ENCODE data around the gene HUS1. TPM values are rescaled to one million over a fixed set of nuclear protein-coding genes. Genes with fewer than 3 reads are reported as not detected.

The HUS1 gene
- total RNA-seq, 1 donor from 2014 or later = 40.6 TPM

DNA sequence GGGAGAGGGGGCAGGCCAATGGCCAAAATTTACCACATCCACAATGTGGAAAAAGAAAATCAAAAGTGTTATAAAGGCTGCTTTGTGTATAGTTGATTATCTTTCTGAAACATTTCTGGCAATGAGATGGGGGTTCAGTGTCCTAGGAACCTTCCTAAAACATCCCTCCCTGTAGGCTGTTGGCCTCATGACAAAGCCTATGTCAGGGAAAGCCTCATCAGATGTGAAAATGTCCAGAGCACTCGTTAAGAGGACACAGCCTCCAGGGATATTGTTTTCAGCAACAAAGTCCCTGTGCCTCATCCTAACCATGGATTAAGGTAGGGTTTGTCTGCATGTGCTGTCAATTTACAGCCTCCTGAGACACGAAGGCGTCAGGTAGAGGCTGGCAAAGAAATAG is 32.5 kb upstream of the HUS1 start:
- Mint-ChIP-seq H3K4me3 (ENCODE audit: unreplicated experiment) (no peak overlapping the region), H3K9me3 (ENCODE audit: unreplicated experiment) (no peaks in the 10 kb centered on the region), H3K4me1 (ENCODE audit: low read depth, unreplicated experiment) (no peaks in the 10 kb centered on the region), H3K27me3 (ENCODE audit: unreplicated experiment) (peaks cover 3% of the 10 kb centered on the region), H3K36me3 (ENCODE audit: unreplicated experiment) (no peaks in the 10 kb centered on the region), H3K27ac (ENCODE audit: unreplicated experiment) (no peak overlapping the region)
- no peak for DNase-seq
- TF ChIP-seq, protein P1, sequence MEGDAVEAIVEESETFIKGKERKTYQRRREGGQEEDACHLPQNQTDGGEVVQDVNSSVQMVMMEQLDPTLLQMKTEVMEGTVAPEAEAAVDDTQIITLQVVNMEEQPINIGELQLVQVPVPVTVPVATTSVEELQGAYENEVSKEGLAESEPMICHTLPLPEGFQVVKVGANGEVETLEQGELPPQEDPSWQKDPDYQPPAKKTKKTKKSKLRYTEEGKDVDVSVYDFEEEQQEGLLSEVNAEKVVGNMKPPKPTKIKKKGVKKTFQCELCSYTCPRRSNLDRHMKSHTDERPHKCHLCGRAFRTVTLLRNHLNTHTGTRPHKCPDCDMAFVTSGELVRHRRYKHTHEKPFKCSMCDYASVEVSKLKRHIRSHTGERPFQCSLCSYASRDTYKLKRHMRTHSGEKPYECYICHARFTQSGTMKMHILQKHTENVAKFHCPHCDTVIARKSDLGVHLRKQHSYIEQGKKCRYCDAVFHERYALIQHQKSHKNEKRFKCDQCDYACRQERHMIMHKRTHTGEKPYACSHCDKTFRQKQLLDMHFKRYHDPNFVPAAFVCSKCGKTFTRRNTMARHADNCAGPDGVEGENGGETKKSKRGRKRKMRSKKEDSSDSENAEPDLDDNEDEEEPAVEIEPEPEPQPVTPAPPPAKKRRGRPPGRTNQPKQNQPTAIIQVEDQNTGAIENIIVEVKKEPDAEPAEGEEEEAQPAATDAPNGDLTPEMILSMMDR (IDR thresholded peaks at IDR 0.05; ENCODE audit: partially characterized antibody, unreplicated experiment) = no peak

GRCh38 chr7:48011323-48011722 is 31.9 kb upstream of the HUS1 start:
- Mint-ChIP-seq H3K4me1 (ENCODE audit: low read depth, unreplicated experiment) (no peaks in the 10 kb centered on the region), H3K27me3 (ENCODE audit: unreplicated experiment) (peaks cover 3% of the 10 kb centered on the region), H3K27ac (ENCODE audit: unreplicated experiment) (no peak overlapping the region), H3K36me3 (ENCODE audit: unreplicated experiment) (no peaks in the 10 kb centered on the region), H3K4me3 (ENCODE audit: unreplicated experiment) (no peak overlapping the region), H3K9me3 (ENCODE audit: unreplicated experiment) (no peaks in the 10 kb centered on the region)
- TF ChIP-seq, protein P1 (IDR thresholded peaks at IDR 0.05; ENCODE audit: partially characterized antibody, unreplicated experiment) = no peak
- DNase-seq = no peak

DNA sequence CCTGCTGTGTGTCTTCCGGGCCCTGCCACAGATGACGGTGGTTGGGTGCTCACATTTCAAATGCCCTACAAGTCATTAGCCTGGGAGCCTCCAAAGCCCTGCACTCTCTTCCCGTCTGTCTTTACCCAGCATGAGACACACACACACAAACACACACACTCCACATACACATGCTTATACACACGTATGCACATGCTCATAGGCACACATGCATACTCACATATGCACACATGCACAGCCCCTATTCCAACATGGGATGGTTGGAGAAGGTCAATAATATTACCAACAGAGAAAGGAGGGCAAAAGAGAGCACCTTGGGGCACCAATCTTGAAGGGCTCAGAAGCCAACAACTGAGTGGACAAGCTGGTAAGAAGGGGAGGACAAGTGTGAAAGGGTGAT is 30.5 kb upstream of the HUS1 start:
- H3K4me1 Mint-ChIP-seq (ENCODE audit: low read depth, unreplicated experiment) = peaks cover under 1% of the 10 kb centered on the region
- no peak overlapping the region for H3K4me3 Mint-ChIP-seq (ENCODE audit: unreplicated experiment)
- no peak for DNase-seq
- peaks cover 3% of the 10 kb centered on the region for H3K27me3 Mint-ChIP-seq (ENCODE audit: unreplicated experiment)
- no peaks in the 10 kb centered on the region for H3K9me3 Mint-ChIP-seq (ENCODE audit: unreplicated experiment)
- no peak overlapping the region for H3K27ac Mint-ChIP-seq (ENCODE audit: unreplicated experiment)
- no peaks in the 10 kb centered on the region for H3K36me3 Mint-ChIP-seq (ENCODE audit: unreplicated experiment)
- TF ChIP-seq, protein P1 (IDR thresholded peaks at IDR 0.05; ENCODE audit: partially characterized antibody, unreplicated experiment) = no peak

- Mint-ChIP-seq H3K4me3 (ENCODE audit: unreplicated experiment) (no peak overlapping the region), H3K27ac (ENCODE audit: unreplicated experiment) (no peak overlapping the region), H3K4me1 (ENCODE audit: low read depth, unreplicated experiment) (peaks cover 4% of the 10 kb centered on the region), H3K9me3 (ENCODE audit: unreplicated experiment) (no peaks in the 10 kb centered on the region), H3K27me3 (ENCODE audit: unreplicated experiment) (peaks cover 3% of the 10 kb centered on the region), H3K36me3 (ENCODE audit: unreplicated experiment) (no peaks in the 10 kb centered on the region)
- DNase-seq = no peak
- TF ChIP-seq, protein P1 (IDR thresholded peaks at IDR 0.05; ENCODE audit: partially characterized antibody, unreplicated experiment) = no peak
Observed at GRCh38 chr7:48009257-48009656, 29.8 kb upstream of the HUS1 start.

- TF ChIP-seq, protein P1 (IDR thresholded peaks at IDR 0.05; ENCODE audit: partially characterized antibody, unreplicated experiment) = no peak
- H3K9me3 Mint-ChIP-seq (ENCODE audit: unreplicated experiment) = peaks cover 9% of the 10 kb centered on the region
- peaks cover 8% of the 10 kb centered on the region for H3K4me1 Mint-ChIP-seq (ENCODE audit: low read depth, unreplicated experiment)
- H3K4me3 Mint-ChIP-seq (ENCODE audit: unreplicated experiment) = no peak overlapping the region
- peaks cover 5% of the 10 kb centered on the region for H3K27me3 Mint-ChIP-seq (ENCODE audit: unreplicated experiment)
- no peak for DNase-seq
- H3K36me3 Mint-ChIP-seq (ENCODE audit: unreplicated experiment) = peaks cover 8% of the 10 kb centered on the region
- H3K27ac Mint-ChIP-seq (ENCODE audit: unreplicated experiment) = no peak overlapping the region
Observed at GRCh38 chr7:48006866-48007265, 27.5 kb upstream of the HUS1 start.
